UCSD-AML1 (cell line): Measurements from ENCODE around the gene CRACR2B.
A peak's percentile ranks its signal among the peaks of the same experiment; 100 is the strongest.

Experiments used
- DNase-seq: peaks from one replicate; lab custom pipeline; 2025; ENCODE audit not compliant: unreplicated experiment; lab: John Stamatoyannopoulos, UW

CRACR2B gene

GRCh38 chr11:794766-795633 lies 32.7 kb upstream of the CRACR2B start:
- no peak for DNase-seq

DNA sequence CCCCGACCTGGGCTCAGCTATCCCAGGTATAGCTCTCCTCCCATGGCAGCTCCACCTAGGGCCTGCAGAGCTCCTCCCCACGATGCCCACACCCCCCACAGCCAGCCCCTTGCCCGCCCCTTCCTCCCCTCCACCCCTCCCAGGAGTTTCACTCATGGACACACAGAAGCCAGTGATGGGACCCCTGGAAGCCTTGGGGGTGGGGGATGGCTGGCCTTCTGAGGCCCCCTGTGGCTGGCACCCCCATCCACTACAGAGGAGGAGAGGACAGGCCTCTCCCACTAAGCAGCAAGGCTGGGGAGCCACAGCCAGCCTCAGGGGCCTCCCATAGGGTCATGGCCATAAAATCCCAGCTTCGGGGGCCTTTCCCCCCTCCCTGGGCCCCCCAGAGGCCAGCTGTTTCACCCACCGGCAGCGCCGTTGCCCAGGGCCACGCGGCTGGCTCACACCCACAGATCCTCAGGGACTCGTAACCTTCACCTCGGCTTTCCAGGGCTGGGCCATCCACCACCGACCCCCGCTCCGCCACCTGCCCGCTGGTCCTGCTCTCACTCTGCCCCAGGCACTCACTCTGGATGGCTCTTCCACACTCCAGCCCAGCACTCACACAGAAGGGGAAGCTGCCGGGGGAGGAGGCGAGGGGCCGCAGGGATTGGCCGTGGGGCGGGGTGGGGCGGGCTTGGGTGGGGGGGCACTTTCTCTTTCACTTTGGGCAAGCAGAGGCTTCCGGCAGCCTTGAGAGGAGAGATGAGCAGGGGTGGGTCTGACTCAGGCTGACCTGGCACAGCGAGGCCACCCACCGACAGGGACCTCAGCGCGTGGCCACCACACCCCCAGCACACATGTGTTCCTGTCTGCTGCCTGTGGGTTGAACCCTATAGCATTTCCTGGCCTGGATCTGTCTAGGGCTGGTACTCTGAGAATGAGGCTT lies 31.8 kb upstream of the CRACR2B start:
- peak; percentile 79 for DNase-seq

GRCh38 chr11:796565-797295 lies 31.0 kb upstream of the CRACR2B start:
- no peak for DNase-seq

DNA sequence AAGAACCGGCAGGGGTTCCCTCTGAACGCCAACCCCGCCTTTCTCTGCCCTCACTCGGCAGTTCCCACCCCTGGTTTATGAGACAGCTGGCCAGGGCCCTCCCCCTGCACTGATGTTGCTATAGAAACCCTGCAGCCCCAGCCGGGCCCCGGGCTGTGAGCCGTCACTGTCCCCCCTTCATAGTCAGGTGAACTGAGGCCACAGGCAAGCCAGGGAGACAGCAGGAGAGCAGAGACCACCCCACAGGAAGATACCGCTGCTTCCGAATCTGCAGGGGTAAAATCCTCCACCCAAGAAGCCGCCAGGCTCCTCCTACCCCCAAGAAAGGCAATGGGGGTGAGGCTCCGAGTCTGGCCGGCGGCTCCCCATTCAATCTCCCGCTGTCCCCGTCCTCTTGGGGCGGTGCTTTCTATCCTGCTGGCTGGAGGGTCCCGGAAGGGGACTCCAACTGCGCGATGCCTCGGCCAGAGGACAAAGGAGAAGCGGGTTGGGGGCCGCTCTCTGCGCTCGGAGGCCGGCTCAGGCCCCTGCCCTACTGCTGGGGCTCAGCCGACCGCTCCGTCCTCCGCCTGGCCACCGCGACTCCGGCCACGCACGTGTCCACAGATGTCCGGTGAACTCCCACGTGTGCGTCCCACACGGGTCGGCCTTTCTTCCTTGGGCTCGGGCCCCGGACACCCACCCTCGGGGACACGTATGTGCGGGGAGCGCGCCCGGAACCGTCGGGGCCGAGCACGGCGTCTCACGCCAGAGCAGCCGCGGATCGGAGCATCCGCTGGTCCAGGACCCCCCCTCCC lies 30.2 kb upstream of the CRACR2B start:
- peak; percentile 77 for DNase-seq

DNA sequence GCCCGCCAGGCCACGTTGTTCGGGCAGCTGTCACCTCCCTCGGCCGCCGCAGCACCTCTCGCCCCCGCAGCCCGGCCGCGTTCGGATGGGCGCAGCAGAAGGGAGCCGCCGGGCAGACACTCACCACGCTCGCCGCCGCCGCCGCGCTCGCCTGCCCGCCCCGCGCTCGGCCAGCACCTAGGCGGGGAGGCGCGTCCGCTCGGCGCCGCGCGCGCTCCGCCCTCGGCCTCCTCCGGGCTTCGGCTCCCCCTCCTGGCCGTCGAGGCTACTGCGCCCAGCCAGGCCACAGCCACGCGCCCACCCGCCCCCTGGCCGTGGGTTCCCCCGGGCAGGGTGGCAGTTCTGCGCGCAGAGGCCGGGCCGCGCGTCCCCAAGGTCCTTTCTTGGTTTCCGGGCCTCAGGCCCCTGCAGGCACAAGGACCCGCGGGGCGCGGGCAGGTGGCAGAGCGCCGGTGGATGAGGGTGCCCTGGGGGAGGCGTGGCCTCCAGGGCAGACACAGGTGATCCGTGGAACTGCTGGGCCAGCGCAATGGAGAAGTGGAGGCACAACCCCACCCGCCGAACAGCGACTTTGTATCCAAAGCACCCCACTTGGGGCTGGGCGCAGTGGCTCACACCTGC lies 29.5 kb upstream of the CRACR2B start, which contains the start of gene SLC25A22:
Gene SLC25A22, minus strand, starts transcription at position 189 of the 621 bp plus-strand sequence. CDS start 3,275 bp downstream, outside the sequence.
- peak; percentile 83 for DNase-seq

DNA sequence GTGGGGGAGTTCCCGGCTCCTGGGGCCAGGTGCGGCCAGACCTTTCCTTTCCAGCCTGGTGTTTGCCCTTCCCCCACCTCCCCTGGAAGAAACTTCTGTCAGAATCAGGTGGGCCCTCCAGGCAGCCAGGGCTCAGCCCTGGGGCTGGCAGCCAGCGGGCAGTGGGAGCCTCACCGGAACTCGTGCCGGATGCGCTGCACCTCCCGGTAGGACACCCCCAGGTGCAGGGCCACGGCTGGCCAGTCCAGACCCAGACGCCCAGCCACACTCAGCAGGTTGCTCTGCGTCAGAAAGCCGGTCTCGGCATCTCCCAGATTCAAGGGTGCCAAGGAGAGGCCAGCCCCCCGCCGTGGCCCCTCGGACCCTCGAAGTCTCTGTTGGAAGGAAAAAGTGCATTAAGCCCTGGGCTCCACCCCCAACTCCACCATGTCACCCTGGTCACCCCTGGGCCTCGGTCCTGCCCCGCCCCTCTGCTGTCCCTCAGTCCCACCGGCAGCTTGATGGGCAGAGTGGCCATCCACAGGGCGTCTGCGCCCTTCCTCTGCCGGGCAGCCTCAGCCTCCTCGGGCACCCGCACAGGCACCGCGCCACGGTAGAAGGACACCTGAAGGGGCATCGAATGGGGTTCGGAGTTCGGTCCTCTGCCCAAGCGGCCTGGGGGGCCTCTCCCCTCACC lies 27.9 kb upstream of the CRACR2B start:
- DNase-seq: no peak

- no peak for DNase-seq
These were observed 27.2 kb upstream of the CRACR2B start for GRCh38 chr11:800473-800872.

GRCh38 chr11:801097-801780 lies 26.5 kb upstream of the CRACR2B start:
- DNase-seq: no peak

DNA sequence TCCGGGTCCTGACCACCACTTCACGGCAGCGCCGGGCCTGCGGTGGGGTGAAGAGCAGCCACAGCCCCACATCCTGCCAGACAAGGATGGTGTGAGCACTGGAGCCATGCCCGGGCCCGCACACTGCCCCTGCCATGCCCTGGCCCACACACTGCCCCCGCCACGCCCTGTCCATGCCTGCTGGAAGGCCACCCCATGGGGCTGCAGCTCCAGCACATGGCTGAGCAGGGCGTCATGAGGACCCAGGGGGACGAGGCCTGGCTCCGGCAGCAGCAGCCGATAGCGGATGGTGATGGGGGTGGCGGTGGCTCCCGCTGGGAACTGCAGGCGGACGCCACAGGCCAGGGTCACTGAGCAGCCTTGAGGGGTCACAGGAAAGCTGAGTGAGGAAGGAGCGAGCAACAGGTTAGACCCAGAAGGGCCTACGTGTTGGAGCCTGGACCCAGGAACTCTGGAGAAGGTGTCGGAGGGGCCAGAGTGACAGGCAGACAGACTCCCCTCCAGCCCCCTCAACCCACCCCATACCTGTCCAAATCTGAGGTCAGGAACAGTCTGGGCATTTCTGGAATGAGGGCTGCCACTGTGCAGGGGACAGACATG lies 25.6 kb upstream of the CRACR2B start:
- no peak for DNase-seq

GRCh38 chr11:802693-803466 lies 24.8 kb upstream of the CRACR2B start:
- no peak for DNase-seq

GRCh38 chr11:803467-803742 lies 24.3 kb upstream of the CRACR2B start:
- DNase-seq: no peak

GRCh38 chr11:803770-804598 lies 23.7 kb upstream of the CRACR2B start:
- DNase-seq: no peak

DNA sequence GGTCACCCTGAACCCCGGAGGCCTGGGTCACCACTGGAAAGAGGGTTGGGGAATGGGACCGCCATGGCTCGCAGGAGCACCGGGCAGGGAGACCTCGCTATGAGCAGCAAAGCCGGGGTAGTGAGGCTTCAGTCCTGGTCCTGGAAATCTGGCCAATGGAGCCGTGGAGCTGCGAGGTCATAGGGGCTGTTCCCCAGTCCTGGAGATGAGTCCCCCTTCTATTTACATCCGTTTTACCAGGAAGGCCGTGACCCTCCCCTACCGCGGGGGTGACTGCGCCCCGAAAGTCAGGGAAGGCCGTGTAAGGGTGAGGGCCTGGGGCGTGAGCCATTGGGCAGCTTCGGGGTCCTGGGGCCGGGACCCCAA lies 23.1 kb upstream of the CRACR2B start:
- no peak for DNase-seq

GRCh38 chr11:808427-809286 lies 19.1 kb upstream of the CRACR2B start:
- DNase-seq: no peak

DNA sequence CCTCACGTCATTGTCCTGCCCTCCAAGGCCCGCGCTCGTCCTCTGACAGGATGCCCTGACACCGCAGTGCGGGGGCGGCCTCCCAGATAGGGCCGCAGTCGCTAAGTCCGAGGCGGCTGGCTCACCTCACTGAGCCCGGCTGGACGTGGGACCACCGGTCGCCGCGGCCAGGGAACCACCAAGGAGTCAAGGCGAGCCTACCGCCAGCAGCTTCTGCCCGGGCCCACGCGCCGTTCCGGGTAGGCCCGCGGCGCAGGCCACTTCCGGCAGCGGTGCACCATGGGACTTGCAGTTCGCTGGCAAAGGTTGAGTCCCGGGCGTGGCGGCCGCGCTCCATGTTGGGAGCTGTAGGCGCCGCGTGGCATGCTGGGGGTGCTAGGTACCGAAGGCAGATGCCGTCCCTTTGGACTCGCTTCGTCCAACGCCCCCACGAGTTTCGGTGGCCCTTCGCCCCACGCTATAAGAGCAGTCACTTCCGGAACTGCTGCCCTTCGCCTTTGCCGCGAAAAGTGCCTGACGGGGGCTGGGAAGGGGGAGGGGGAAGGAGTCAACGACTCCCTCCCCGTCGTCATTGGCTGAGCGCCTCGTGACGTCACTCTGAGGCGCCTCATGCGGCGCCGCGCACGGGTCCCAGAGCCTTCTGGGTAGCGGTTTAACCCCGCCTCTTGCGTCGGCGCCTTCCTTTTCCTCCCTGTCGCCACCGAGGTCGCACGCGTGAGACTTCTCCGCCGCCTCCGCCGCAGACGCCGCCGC lies 18.3 kb upstream of the CRACR2B start, which contains the start of gene RPLP2:
Gene RPLP2, plus strand, starts transcription at position 681 of the 753 bp plus-strand sequence. CDS start 268 bp downstream, outside the sequence.
- DNase-seq: peak; percentile 98
